ENCODE data around the gene FMN2.

DNA sequence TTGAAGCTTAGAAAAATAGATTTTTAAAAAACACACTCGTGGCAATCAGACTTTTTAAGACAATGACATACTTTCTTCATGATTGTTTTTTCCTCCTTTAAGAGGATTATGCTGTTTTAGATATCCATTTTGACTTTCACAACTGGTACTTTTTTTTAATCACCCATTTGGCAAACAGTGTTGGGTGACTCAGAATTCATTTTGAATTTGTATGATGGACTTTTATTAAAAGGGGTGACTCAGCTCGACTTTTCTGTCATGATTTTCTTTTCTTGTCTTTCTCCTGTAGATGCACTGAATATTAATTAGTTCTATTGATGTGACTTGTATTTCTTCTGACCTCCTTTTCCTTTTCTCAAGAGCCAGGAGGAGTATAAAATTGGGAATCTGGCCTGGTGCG lies 44.7 kb downstream of the FMN2 start:
- TF ChIP-seq, protein P1, sequence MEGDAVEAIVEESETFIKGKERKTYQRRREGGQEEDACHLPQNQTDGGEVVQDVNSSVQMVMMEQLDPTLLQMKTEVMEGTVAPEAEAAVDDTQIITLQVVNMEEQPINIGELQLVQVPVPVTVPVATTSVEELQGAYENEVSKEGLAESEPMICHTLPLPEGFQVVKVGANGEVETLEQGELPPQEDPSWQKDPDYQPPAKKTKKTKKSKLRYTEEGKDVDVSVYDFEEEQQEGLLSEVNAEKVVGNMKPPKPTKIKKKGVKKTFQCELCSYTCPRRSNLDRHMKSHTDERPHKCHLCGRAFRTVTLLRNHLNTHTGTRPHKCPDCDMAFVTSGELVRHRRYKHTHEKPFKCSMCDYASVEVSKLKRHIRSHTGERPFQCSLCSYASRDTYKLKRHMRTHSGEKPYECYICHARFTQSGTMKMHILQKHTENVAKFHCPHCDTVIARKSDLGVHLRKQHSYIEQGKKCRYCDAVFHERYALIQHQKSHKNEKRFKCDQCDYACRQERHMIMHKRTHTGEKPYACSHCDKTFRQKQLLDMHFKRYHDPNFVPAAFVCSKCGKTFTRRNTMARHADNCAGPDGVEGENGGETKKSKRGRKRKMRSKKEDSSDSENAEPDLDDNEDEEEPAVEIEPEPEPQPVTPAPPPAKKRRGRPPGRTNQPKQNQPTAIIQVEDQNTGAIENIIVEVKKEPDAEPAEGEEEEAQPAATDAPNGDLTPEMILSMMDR (IDR thresholded peaks at IDR 0.05; ENCODE audit: poor library complexity) = no peak
- no peak for TF ChIP-seq EZH2 (IDR thresholded peaks at IDR 0.05; ENCODE audit: borderline replicate concordance)
- TF ChIP-seq EZH2phosphoT487 (IDR thresholded peaks at IDR 0.05; ENCODE audit: low read depth, severe bottlenecking, unreplicated experiment) = no peak
